ENCODE results near the gene NFIB.

DNA sequence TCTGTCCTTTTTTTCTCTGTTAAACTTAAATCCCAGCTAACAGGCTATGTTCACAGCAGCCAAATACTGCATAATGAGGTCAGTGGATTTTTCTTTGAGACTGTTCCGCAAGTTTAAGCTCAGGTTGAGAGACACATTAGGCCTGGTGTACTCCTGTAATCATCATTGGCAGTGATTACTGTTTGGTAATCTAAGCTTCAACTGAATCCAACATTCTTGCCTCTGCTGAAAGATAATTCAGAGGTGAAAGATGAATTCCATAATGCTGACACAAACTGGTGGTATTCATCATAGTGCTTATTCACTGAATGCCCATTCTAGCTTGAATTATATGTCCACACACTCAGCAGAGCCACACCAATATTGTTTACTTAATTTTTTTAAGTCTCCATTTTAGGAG lies 108.5 kb downstream of the NFIB start:
- TF ChIP-seq, protein P1, sequence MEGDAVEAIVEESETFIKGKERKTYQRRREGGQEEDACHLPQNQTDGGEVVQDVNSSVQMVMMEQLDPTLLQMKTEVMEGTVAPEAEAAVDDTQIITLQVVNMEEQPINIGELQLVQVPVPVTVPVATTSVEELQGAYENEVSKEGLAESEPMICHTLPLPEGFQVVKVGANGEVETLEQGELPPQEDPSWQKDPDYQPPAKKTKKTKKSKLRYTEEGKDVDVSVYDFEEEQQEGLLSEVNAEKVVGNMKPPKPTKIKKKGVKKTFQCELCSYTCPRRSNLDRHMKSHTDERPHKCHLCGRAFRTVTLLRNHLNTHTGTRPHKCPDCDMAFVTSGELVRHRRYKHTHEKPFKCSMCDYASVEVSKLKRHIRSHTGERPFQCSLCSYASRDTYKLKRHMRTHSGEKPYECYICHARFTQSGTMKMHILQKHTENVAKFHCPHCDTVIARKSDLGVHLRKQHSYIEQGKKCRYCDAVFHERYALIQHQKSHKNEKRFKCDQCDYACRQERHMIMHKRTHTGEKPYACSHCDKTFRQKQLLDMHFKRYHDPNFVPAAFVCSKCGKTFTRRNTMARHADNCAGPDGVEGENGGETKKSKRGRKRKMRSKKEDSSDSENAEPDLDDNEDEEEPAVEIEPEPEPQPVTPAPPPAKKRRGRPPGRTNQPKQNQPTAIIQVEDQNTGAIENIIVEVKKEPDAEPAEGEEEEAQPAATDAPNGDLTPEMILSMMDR (IDR thresholded peaks at IDR 0.05), result no peak
- TF ChIP-seq POLR2AphosphoS5 (IDR thresholded peaks at IDR 0.05), result peak; percentile 63

Measured in gastroesophageal sphincter (tissue), 3 donors.